Panc1 (cell line): ENCODE data around the gene FBRS. TPM values are rescaled to one million over a fixed set of nuclear protein-coding genes. Genes with fewer than 3 reads are reported as not detected.

Experiments used
- ATAC-seq: fragments of 200-7000 bp; cut with Tn5 transposase; 2 replicates; pipeline ENCODE4 v1.9.1; 2020; ENCODE audit warnings: mild to moderate bottlenecking, moderate library complexity
- BruUV-seq: library from RNA; stranded (reverse); fragments of 400-500 nt; replicated peaks from 2 replicates; lab custom pipeline; 2021; lab: Mats Ljungman, UMichigan
- CTCF ChIA-PET: fragments of 300-600 bp; sonication (Branson Sonifier 250); formaldehyde crosslinking; loops from one replicate; lab custom pipeline; 2022; ENCODE audit warnings: antibody characterized with exemption; lab: Charles Lee
- POLR2A ChIA-PET: fragments of 300-600 bp; sonication (Branson Sonifier 250); formaldehyde crosslinking; loops from one replicate; lab custom pipeline; 2022; ENCODE audit warnings: antibody characterized with exemption; lab: Charles Lee
- DNase-seq: peaks from one replicate; pipeline ENCODE4 v3.0.0-alpha.2; 2010; ENCODE audit warnings: low read depth, low spot score
- H3K27ac ChIP-seq: 2 replicates; pipeline ENCODE4 v1.5.1; 2011; ENCODE audit warnings: mild to moderate bottlenecking, low read length, inconsistent platforms
- H3K27me3 ChIP-seq: fragments of 200-500 bp; sonication (Bioruptor generic); 2 replicates; pipeline ENCODE4 v1.6.0; 2014; ENCODE audit warnings: low read length, inconsistent platforms; ENCODE audit not compliant: control insufficient read depth, insufficient read depth
- H3K36me3 ChIP-seq: fragments of 200-500 bp; sonication (Bioruptor generic); 2 replicates; pipeline ENCODE4 v1.5.1; 2014; ENCODE audit warnings: inconsistent platforms, mild to moderate bottlenecking, low read length, moderate library complexity; ENCODE audit not compliant: control insufficient read depth, insufficient read depth
- H3K4me1 ChIP-seq: 2 replicates; pipeline ENCODE4 v1.5.1; 2011; ENCODE audit warnings: inconsistent platforms, mild to moderate bottlenecking, low read length, moderate library complexity; ENCODE audit not compliant: control insufficient read depth, insufficient read depth
- H3K4me3 ChIP-seq, 2 experiments: 2 replicates each; pipeline ENCODE4 v1.5.1; 2011 to 2012; ENCODE audit warnings: low read depth in 2 of 2, low read length in 2 of 2, mild to moderate bottlenecking in 2 of 2, inconsistent platforms in 1 of 2, moderate library complexity in 1 of 2
- H3K9me3 ChIP-seq: fragments of 200-500 bp; sonication (Bioruptor generic); 2 replicates; pipeline ENCODE4 v1.5.1; 2014; ENCODE audit warnings: low read depth, mild to moderate bottlenecking, inconsistent platforms, low read length, moderate library complexity; ENCODE audit not compliant: control insufficient read depth, insufficient read depth
- POLR2AphosphoS5 ChIP-seq: IDR thresholded peaks from 2 replicates; pipeline ENCODE4 v1.6.1; 2012; ENCODE audit warnings: mild to moderate bottlenecking, low read depth, low read length, moderate library complexity
- SIN3A ChIP-seq: IDR thresholded peaks from 2 replicates; pipeline ENCODE4 v1.6.1; 2012; ENCODE audit warnings: low read depth, mild to moderate bottlenecking, low read length, moderate library complexity, borderline replicate concordance; ENCODE audit not compliant: insufficient read depth
- TCF7L2 ChIP-seq: IDR thresholded peaks from 2 replicates; pipeline ENCODE4 v1.6.1; 2011; ENCODE audit warnings: mild to moderate bottlenecking, low read depth, low read length, inconsistent platforms
- in situ Hi-C: cut with HindIII; loops from 2 replicates; pipeline ENCODE4 v1.10.0; 2016; ENCODE audit warnings: low sequenced_read_pairs, low pct_unique_long_range_greater_than_20kb
- intact Hi-C: fragments of 100-400 bp; cut with micrococcal nuclease; formaldehyde crosslinking; loops from one replicate; pipeline ENCODE4 v1.10.0; 2022; ENCODE audit not compliant: unreplicated experiment
- total RNA-seq: library from RNA; stranded (reverse); gene quantifications from one replicate; pipeline ENCODE4 v1.2.1, GENCODE V29; 2021; ENCODE audit not compliant: unreplicated experiment
- TF ChIP-seq, protein P1 (sequence below), 2 experiments: IDR thresholded peaks; 2 replicates each; pipeline ENCODE4 v1.6.1; 2011 to 2012; ENCODE audit warnings: low read depth in 2 of 2, control low read depth in 1 of 2, low read length in 1 of 2, mild to moderate bottlenecking in 1 of 2, moderate library complexity in 1 of 2; ENCODE audit not compliant: insufficient read depth in 1 of 2
- TF ChIP-seq, protein P2 (sequence below): fragments of 450-650 bp; IDR thresholded peaks from 2 replicates; pipeline ENCODE4 v1.5.1; 2017; ENCODE audit warnings: mild to moderate bottlenecking

FBRS gene
- total RNA-seq, 1 experiment from 2014 or later, result 103 TPM

DNA sequence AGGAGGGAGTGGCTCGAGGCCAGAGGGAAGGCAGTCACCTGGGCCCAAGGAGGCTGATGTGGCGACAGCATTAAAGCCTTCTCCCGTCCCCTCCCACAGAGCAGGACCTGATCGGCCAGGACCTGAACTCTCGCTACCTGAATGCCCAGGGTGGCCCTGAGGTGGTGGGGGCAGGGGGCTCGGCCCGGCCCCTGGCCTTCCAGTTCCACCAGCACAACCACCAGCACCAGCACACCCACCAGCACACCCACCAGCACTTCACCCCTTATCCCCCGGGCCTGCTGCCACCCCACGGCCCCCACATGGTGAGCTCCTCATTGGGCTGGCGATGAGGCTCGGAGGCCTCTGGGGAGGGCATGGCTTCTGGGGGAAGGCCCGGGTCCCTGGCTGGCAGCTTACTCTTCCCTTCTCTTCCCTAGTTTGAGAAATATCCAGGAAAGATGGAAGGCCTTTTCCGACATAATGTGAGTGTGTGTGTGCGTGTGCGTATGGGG lies 6.4 kb downstream of the FBRS start:
- Histone ChIP-seq H3K36me3 (peaks cover 28% of the 10 kb centered on the region), H3K4me1 (peaks cover 18% of the 10 kb centered on the region), H3K27ac (no peak overlapping the region), H3K27me3 (no peaks in the 10 kb centered on the region), H3K4me3 (no peak overlapping the region), H3K9me3 (no peaks in the 10 kb centered on the region)
- CTCF ChIA-PET, result interaction anchor here (1.0 kb wide), 1 partner anchor 30 kb away, joined by 3 read pairs; no protein-coding TSS in a partner anchor
- in situ Hi-C loops (no loop called here), intact Hi-C loops (no loop called here)
- no peak for DNase-seq
- no TSS peak for BruUV-seq
- no peak for ATAC-seq
- POLR2A ChIA-PET, result no interaction called here
- TF ChIP-seq TCF7L2 (no peak), POLR2AphosphoS5 (no peak), SIN3A (no peak)
- TF ChIP-seq, protein P1, sequence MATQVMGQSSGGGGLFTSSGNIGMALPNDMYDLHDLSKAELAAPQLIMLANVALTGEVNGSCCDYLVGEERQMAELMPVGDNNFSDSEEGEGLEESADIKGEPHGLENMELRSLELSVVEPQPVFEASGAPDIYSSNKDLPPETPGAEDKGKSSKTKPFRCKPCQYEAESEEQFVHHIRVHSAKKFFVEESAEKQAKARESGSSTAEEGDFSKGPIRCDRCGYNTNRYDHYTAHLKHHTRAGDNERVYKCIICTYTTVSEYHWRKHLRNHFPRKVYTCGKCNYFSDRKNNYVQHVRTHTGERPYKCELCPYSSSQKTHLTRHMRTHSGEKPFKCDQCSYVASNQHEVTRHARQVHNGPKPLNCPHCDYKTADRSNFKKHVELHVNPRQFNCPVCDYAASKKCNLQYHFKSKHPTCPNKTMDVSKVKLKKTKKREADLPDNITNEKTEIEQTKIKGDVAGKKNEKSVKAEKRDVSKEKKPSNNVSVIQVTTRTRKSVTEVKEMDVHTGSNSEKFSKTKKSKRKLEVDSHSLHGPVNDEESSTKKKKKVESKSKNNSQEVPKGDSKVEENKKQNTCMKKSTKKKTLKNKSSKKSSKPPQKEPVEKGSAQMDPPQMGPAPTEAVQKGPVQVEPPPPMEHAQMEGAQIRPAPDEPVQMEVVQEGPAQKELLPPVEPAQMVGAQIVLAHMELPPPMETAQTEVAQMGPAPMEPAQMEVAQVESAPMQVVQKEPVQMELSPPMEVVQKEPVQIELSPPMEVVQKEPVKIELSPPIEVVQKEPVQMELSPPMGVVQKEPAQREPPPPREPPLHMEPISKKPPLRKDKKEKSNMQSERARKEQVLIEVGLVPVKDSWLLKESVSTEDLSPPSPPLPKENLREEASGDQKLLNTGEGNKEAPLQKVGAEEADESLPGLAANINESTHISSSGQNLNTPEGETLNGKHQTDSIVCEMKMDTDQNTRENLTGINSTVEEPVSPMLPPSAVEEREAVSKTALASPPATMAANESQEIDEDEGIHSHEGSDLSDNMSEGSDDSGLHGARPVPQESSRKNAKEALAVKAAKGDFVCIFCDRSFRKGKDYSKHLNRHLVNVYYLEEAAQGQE (IDR thresholded peaks at IDR 0.05; ENCODE audit: insufficient read depth in 1 of 2, low read depth in 2 of 2, low read length in 1 of 2), result no peak
- TF ChIP-seq, protein P2, sequence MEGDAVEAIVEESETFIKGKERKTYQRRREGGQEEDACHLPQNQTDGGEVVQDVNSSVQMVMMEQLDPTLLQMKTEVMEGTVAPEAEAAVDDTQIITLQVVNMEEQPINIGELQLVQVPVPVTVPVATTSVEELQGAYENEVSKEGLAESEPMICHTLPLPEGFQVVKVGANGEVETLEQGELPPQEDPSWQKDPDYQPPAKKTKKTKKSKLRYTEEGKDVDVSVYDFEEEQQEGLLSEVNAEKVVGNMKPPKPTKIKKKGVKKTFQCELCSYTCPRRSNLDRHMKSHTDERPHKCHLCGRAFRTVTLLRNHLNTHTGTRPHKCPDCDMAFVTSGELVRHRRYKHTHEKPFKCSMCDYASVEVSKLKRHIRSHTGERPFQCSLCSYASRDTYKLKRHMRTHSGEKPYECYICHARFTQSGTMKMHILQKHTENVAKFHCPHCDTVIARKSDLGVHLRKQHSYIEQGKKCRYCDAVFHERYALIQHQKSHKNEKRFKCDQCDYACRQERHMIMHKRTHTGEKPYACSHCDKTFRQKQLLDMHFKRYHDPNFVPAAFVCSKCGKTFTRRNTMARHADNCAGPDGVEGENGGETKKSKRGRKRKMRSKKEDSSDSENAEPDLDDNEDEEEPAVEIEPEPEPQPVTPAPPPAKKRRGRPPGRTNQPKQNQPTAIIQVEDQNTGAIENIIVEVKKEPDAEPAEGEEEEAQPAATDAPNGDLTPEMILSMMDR, result no peak

DNA sequence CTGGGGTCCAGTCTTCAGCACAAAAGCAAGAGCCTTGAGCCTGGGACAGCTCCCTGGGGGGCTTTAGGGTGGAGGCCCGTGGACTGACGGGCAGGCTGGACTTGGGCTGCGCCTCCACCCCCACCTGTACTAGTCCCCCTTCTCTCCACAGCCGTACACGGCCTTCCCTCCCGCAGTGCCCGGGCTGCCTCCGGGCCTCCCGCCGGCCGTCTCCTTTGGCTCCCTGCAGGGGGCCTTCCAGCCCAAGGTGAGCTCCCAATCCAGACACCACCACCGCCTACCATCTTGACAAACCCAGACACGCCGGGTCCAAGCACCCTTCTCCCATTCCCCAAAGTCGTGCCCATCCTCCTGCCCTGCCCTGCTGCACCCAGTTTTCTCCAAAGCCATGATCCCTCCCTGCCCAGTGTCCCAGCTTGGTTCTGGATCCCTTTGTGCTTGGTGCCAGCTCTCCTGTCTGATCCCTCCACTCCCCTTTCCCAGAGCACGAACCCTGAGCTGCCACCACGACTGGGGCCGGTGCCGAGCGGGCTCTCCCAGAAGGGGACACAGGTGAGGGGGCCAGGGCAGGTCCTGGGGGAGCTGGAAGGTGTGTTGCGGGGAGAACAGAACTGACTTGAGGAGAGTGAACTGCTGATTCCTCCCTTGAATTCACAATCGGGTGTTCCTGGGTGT lies 7.1 kb downstream of the FBRS start:
- ChIA-PET POLR2A (no interaction called here), CTCF (interaction anchor here (0.6 to 1.0 kb wide), 2 partner anchors 29 to 181 kb away, joined by 3 read pairs; no protein-coding TSS in a partner anchor)
- Histone ChIP-seq H3K27ac (no peak overlapping the region), H3K9me3 (no peaks in the 10 kb centered on the region), H3K4me1 (peaks cover 18% of the 10 kb centered on the region), H3K36me3 (peaks cover 27% of the 10 kb centered on the region), H3K27me3 (no peaks in the 10 kb centered on the region), H3K4me3 (no peak overlapping the region)
- TF ChIP-seq TCF7L2 (no peak), SIN3A (no peak), POLR2AphosphoS5 (no peak)
- TF ChIP-seq, protein P1 (IDR thresholded peaks at IDR 0.05; ENCODE audit: insufficient read depth in 1 of 2, low read depth in 2 of 2, low read length in 1 of 2), result no peak
- TF ChIP-seq, protein P2, result no peak
- BruUV-seq, result no TSS peak
- DNase-seq (no peak), ATAC-seq (no peak)
- intact Hi-C loops (no loop called here), in situ Hi-C loops (no loop called here)
